Measurements from ENCODE around the gene SCN1B. TPM values are rescaled to one million over a fixed set of nuclear protein-coding genes. Genes with fewer than 3 reads are reported as not detected.

SCN1B gene
- total and polyA plus RNA-seq, 2 of the 13 experiments (the other 11 are each of a cell fraction or from before 2014, with no cell fraction given), result 2.7 to 20.1 TPM

GRCh38 chr19:35042056-35042730 is 11.9 kb downstream of the SCN1B start (continued):
- TF ChIP-seq, protein P1, sequence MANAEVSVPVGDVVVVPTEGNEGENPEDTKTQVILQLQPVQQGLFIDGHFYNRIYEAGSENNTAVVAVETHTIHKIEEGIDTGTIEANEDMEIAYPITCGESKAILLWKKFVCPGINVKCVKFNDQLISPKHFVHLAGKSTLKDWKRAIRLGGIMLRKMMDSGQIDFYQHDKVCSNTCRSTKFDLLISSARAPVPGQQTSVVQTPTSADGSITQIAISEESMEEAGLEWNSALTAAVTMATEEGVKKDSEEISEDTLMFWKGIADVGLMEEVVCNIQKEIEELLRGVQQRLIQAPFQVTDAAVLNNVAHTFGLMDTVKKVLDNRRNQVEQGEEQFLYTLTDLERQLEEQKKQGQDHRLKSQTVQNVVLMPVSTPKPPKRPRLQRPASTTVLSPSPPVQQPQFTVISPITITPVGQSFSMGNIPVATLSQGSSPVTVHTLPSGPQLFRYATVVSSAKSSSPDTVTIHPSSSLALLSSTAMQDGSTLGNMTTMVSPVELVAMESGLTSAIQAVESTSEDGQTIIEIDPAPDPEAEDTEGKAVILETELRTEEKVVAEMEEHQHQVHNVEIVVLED (CRISPR knock-in tag; IDR thresholded peaks at IDR 0.05; ENCODE audit: borderline replicate concordance), result peak; percentile 47; the same call in 1 of the 2 replicates
- TF ChIP-seq ZNF841 (CRISPR knock-in tag; IDR thresholded peaks at IDR 0.05; ENCODE audit: borderline replicate concordance) (no peak), TAF1 (CRISPR knock-in tag; IDR thresholded peaks at IDR 0.05) (peak; percentile 86), ZNF17 (CRISPR knock-in tag; IDR thresholded peaks at IDR 0.05) (no peak), NFKBIZ (CRISPR knock-in tag; IDR thresholded peaks at IDR 0.05) (0 out of 2 replicates have a peak, but pooled peaks have one; percentile 6), ASH2L (IDR thresholded peaks at IDR 0.05; ENCODE audit: insufficient read length, low read depth, low read length) (no peak), ZNF619 (CRISPR knock-in tag; IDR thresholded peaks at IDR 0.05) (no peak), WIZ (CRISPR knock-in tag; IDR thresholded peaks at IDR 0.05) (no peak), KAT8 (CRISPR knock-in tag; IDR thresholded peaks at IDR 0.05) (peak; percentile 23; the same call in 1 of the 2 replicates), SP2 (CRISPR knock-in tag; IDR thresholded peaks at IDR 0.05) (no peak), ATF7-NPFF (CRISPR knock-in tag; IDR thresholded peaks at IDR 0.05; ENCODE audit: low read depth) (no peak), FOXA3 (CRISPR knock-in tag; IDR thresholded peaks at IDR 0.05) (peak; percentile 13; the same call in 1 of the 2 replicates), BRF2 (CRISPR knock-in tag; IDR thresholded peaks at IDR 0.05) (no peak), RFX3 (CRISPR knock-in tag; IDR thresholded peaks at IDR 0.05) (peak; percentile 9; the same call in 1 of the 2 replicates), BATF2 (CRISPR knock-in tag; IDR thresholded peaks at IDR 0.05) (no peak; the same call in 1 of the 2 replicates), ZFAT (CRISPR knock-in tag; conservative IDR thresholded peaks at IDR 0.05) (0 out of 2 replicates have a peak, but pooled peaks have one; percentile 15), POGK (CRISPR knock-in tag; conservative IDR thresholded peaks at IDR 0.05) (no peak), AHR (CRISPR knock-in tag; IDR thresholded peaks at IDR 0.05) (no peak), TOPORS (CRISPR knock-in tag; IDR thresholded peaks at IDR 0.05) (no peak), TBL1XR1 (IDR thresholded peaks at IDR 0.05; ENCODE audit: borderline replicate concordance, low read length, partially characterized antibody) (no peak), TMF1 (CRISPR knock-in tag; IDR thresholded peaks at IDR 0.05; ENCODE audit: low read depth) (no peak), PATZ1 (CRISPR knock-in tag; IDR thresholded peaks at IDR 0.05) (peak; percentile 99)
- TF ChIP-seq, protein P2, sequence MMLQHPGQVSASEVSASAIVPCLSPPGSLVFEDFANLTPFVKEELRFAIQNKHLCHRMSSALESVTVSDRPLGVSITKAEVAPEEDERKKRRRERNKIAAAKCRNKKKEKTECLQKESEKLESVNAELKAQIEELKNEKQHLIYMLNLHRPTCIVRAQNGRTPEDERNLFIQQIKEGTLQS (CRISPR knock-in tag; IDR thresholded peaks at IDR 0.05), result 0 out of 2 replicates have a peak, but pooled peaks have one; percentile 8
